Mucosa of rectum (tissue), 2 donors: ENCODE data around the gene SH3BP1.

ENCODE experiments used
- H3K27ac ChIP-seq, 2 donors: one replicate each; pipeline ENCODE4 v1.7.0; 2013; ENCODE audit warnings: inconsistent platforms in 2 of 2, low read depth in 2 of 2, low read length in 2 of 2
- H3K27me3 ChIP-seq, 2 donors: one replicate each; pipeline ENCODE4 v1.7.0; 2013; ENCODE audit warnings: low read length in 2 of 2; ENCODE audit not compliant: control insufficient read depth in 2 of 2, insufficient read depth in 2 of 2
- H3K36me3 ChIP-seq, 2 donors: one replicate each; pipeline ENCODE4 v1.7.0; 2013; ENCODE audit warnings: low read length in 2 of 2; ENCODE audit not compliant: control insufficient read depth in 2 of 2, insufficient read depth in 2 of 2
- H3K4me1 ChIP-seq, 2 donors: one replicate each; pipeline ENCODE4 v1.7.0; 2013; ENCODE audit warnings: low read length in 2 of 2, mild to moderate bottlenecking in 1 of 2; ENCODE audit not compliant: control insufficient read depth in 2 of 2, insufficient read depth in 2 of 2
- H3K4me3 ChIP-seq, 2 donors: one replicate each; pipeline ENCODE4 v1.7.0; 2013; ENCODE audit warnings: low read length in 2 of 2
- H3K9ac ChIP-seq, 2 donors: one replicate each; pipeline ENCODE4 v1.7.0; 2013; ENCODE audit warnings: low read length in 2 of 2, low read depth in 1 of 2, mild to moderate bottlenecking in 1 of 2
- H3K9me3 ChIP-seq, 2 donors: one replicate each; pipeline ENCODE4 v1.7.0; 2013; ENCODE audit warnings: low read length in 2 of 2; ENCODE audit not compliant: control insufficient read depth in 2 of 2
- donor health status: healthy.
- donor health status: Normal muscosa, but diverticular disease.

SH3BP1 gene

DNA sequence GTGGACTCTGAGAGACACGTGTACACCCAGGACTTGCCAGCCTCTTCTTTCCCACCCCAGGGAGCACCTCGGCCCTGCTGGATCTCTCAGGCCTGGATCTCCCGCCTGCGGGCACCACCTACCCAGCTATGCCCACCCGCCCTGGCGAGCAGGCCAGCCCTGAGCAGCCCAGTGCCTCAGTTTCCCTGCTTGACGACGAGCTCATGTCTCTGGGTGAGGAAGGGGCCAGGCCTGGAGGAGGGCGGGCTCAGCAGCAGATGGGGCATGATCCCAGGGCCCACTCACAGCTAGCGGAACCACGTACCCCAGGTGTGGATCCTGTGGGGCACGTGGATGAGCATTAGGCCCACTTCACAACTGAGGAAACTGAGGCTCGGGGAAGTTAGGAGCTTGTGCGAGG lies 13.7 kb upstream of the SH3BP1 start:
- Histone ChIP-seq H3K27me3 (no peaks in the 10 kb centered on the region), H3K4me1 (peaks cover 33 to 37% of the 10 kb centered on the region in 2 donors), H3K9ac (peak overlapping the region; percentile 14 to 26), H3K27ac (peak overlapping the region in 1 of 2 donors; percentile 76), H3K36me3 (peaks cover 28 to 42% of the 10 kb centered on the region in 2 donors), H3K9me3 (no peaks in the 10 kb centered on the region), H3K4me3 (no peak overlapping the region)

DNA sequence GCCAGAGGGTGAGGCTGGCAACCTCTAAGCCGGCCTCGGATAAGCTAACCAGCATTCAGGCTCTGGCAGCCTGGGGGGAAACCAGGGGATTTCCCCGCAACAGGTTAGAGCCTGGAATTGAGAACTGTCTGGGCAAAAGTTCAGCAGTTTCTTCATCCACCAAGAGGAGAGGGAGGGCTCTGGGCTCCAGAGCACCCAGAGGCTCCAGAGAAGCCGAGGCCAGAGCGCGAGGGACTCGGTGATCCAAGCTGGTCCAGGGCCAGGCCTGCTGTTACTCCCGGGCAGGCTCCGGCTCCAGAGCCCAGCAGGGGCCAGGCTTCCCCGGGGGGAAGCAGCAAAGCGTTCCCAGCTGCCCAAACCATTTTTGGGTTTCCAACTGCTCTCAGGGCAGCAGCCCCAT lies 13.3 kb upstream of the SH3BP1 start:
- Histone ChIP-seq H3K9ac (peak overlapping the region; percentile 14 to 26), H3K9me3 (no peaks in the 10 kb centered on the region), H3K36me3 (peaks cover 27 to 40% of the 10 kb centered on the region in 2 donors), H3K27me3 (no peaks in the 10 kb centered on the region), H3K4me1 (peaks cover 33 to 37% of the 10 kb centered on the region in 2 donors), H3K27ac (peak overlapping the region; percentile 25 to 76), H3K4me3 (no peak overlapping the region)

DNA sequence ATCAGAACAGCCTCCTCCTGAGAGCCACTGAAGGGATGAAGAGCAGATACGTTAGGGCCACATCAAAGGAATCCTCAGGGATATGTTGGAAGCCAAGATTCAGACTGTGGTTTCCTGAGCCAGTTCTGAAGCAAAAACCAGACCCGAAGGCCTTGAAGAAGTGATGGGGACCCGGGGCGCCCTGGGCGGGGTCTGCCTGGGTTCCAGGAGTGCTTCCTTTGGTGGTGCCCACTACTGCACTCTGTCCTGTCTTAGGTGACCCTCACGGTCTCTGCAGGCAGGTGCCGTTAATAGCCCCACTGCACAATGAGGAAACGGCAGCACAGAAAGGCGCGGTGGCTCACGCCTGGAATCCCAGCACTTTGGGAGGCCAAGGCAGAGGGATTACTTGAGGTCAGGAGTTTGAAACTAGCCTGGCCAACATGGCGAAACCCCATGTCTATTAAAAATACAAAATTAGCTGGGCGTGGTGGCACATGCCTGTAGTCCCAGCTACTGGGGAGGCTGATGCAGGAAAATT lies 12.9 kb upstream of the SH3BP1 start:
- Histone ChIP-seq H3K27ac (peak overlapping the region; percentile 25 to 76), H3K27me3 (no peaks in the 10 kb centered on the region), H3K4me3 (no peak overlapping the region), H3K4me1 (peaks cover 33 to 37% of the 10 kb centered on the region in 2 donors), H3K36me3 (peaks cover 26 to 38% of the 10 kb centered on the region in 2 donors), H3K9ac (peak overlapping the region in 1 of 2 donors; percentile 31), H3K9me3 (no peaks in the 10 kb centered on the region)

DNA sequence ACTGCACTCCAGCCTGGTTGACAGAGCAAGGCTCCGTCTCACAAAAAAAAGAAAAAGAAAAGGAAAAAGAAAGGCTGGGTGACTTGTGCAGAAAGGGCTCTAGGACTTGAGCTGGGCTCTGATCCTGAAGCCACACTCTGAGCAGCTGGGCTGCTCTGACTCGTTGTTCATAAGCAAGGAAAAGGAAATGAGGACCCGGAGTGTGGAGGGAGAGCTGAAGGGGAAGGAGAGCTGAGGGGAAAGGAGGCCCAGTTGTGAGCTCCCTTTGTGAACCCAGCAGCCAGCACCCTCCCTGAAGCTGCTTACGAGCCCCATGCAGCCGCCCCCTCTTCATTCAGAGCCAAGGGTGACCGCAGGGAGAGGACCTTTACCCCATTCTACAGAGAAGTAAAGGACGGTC lies 12.3 kb upstream of the SH3BP1 start:
- Histone ChIP-seq H3K4me1 (peaks cover 33 to 37% of the 10 kb centered on the region in 2 donors), H3K9ac (peak overlapping the region; percentile 31 to 32), H3K36me3 (peaks cover 31 to 39% of the 10 kb centered on the region in 2 donors), H3K27me3 (no peaks in the 10 kb centered on the region), H3K9me3 (no peaks in the 10 kb centered on the region), H3K27ac (peak overlapping the region; percentile 64 to 76), H3K4me3 (peak overlapping the region; percentile 34 to 37)

DNA sequence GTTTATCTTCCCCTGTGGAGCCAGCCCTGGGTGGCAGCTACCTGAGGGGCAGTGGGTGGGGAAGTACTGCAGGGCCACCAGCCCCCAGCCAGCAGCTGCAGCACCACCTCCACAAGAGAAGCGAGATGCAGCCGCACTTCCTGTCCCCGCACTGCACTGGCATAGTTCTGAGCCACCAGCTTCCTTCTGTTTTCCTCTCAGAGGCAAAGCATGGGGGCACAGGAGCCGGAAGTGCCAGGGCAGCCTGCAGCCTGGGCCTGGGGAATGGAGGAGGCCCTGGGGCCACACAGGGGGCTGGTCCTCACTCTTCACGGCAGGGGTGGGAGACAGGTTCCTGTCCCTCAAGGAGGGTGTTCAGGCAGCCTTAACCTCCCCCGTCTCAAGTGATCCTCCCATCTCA lies 11.9 kb upstream of the SH3BP1 start:
- Histone ChIP-seq H3K9me3 (no peaks in the 10 kb centered on the region), H3K27ac (peak overlapping the region; percentile 64 to 76), H3K4me3 (peak overlapping the region; percentile 34 to 37), H3K9ac (peak overlapping the region; percentile 31 to 32), H3K27me3 (no peaks in the 10 kb centered on the region), H3K36me3 (peaks cover 33 to 43% of the 10 kb centered on the region in 2 donors), H3K4me1 (peaks cover 33 to 38% of the 10 kb centered on the region in 2 donors)

DNA sequence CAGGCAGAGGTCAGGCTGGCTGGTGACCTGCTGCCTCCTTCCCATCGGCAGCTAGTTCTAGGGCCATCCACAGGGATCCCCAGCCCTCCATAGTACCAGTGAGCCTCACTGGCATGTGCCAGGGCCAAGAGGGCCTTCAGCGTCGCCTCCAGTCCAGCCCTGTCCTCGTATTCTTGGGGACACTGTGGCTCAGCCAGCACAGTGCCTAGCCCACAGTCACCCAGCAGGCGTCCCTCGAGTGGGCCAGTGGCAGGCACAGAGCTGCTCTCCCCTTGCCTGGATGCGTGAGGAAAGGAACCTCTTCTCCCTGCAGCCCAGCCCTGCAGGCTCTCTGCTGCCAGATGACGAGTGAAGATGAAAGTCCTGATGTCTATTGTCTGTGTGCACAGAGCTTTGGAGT lies 10.6 kb upstream of the SH3BP1 start:
- H3K36me3 ChIP-seq = peaks cover 25 to 40% of the 10 kb centered on the region in 2 donors

DNA sequence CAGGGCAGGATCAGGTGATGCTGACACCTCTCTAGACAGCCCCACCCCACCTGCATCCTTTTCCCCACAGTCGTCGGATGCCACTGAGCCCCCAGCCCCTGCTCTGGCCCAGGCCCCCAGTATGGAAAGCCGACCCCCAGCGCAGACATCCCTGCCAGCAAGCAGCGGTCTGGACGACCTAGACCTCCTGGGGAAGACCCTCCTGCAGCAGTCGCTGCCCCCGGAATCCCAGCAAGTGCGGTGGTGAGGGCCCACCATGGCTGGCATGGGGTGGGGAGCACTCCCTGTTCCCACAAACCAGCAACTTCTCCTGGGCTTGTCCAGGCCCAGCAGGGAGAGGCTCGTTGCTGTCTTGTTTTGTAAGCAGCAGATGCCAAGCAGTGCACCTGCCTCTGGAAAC lies 9.5 kb upstream of the SH3BP1 start:
- H3K4me1 ChIP-seq = peaks cover 46 to 48% of the 10 kb centered on the region in 2 donors
- no peaks in the 10 kb centered on the region for H3K9me3 ChIP-seq
- H3K36me3 ChIP-seq = peaks cover 25 to 36% of the 10 kb centered on the region in 2 donors
- H3K9ac ChIP-seq = no peak overlapping the region
- no peak overlapping the region for H3K27ac ChIP-seq
- no peak overlapping the region for H3K4me3 ChIP-seq
- no peaks in the 10 kb centered on the region for H3K27me3 ChIP-seq

More for the DNA sequence above, 10.6 kb upstream of the SH3BP1 start:
- peaks cover 41% of the 10 kb centered on the region in 2 donors for H3K4me1 ChIP-seq
- no peaks in the 10 kb centered on the region for H3K9me3 ChIP-seq
- no peaks in the 10 kb centered on the region for H3K27me3 ChIP-seq
- no peak overlapping the region for H3K4me3 ChIP-seq
- no peak overlapping the region for H3K27ac ChIP-seq
- H3K9ac ChIP-seq = no peak overlapping the region

DNA sequence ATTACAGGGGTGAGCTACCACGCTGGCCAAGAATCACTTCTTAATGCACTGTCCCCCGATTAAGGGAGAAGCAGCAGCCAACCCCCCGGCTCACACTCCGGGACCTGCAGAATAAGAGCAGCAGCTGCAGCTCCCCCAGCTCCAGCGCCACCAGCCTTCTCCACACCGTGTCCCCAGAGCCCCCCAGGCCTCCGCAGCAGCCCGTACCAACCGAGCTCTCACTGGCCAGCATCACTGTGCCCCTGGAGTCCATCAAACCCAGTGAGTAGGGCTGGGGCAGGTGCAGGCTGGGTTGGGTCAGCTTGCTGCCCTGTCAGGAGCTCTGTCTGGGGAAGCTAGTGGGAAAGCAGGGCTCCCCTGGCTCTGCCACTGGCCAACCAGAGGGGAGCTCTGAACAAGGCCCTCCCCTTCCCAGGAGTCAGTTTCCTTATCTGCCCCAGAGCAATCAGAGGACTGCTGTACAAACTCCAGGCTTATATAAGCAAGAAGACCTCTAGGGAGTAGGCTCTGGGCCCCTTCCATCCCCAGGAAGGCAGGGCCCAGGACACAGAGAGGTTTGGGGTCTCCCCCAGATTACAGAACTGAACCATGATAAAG lies 8.5 kb upstream of the SH3BP1 start:
- Histone ChIP-seq H3K27ac (no peak overlapping the region), H3K4me3 (no peak overlapping the region), H3K36me3 (peaks cover 22 to 30% of the 10 kb centered on the region in 2 donors), H3K9me3 (no peaks in the 10 kb centered on the region), H3K9ac (no peak overlapping the region), H3K4me1 (peaks cover 48 to 50% of the 10 kb centered on the region in 2 donors), H3K27me3 (no peaks in the 10 kb centered on the region)

DNA sequence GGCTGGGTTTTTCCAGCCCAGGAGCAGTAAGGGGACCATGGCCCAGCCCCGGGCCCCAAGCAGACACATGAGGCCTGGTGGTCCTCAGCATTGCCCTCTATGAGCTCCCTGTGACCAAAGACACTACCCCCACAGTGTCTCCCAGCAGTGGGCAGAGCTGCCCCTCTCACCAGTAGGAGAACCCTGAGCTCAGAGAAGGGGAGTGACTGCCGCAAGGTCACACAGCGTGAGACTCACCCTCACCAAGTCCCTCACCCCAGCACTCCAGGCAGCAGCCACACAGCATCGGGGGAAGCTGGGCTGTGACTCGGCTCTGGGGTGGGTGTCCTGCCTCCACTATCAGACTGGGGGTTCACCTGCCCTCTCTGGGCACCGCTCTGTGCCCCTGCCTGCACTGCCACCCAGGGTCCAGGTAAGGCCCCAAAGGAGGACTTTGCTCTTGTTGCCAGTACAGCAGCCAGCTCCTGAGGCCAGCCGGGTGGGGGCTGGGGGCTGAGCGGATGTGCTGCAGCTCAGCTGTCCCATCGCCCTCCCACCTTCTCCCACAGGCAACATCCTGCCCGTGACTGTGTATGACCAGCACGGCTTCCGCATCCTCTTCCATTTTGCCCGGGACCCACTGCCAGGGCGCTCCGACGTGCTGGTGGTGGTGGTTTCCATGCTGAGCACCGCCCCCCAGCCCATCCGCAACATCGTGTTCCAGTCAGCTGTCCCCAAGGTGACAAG lies 7.9 kb upstream of the SH3BP1 start:
- peak overlapping the region in 1 of 2 donors; percentile 87 for H3K27ac ChIP-seq
- no peaks in the 10 kb centered on the region for H3K9me3 ChIP-seq
- H3K4me1 ChIP-seq = peaks cover 44 to 48% of the 10 kb centered on the region in 2 donors
- no peak overlapping the region for H3K9ac ChIP-seq
- peaks cover 22 to 30% of the 10 kb centered on the region in 2 donors for H3K36me3 ChIP-seq
- no peak overlapping the region for H3K4me3 ChIP-seq
- no peaks in the 10 kb centered on the region for H3K27me3 ChIP-seq
